ENCODE results near the gene SEC23IP. TPM values are rescaled to one million over a fixed set of nuclear protein-coding genes. Genes with fewer than 3 reads are reported as not detected.
A peak's percentile ranks its signal among the peaks of the same experiment; 100 is the strongest.
"Not testable (repeated sequence)": the region's sequence is repeated elsewhere in the genome, so short reads cannot be mapped to it uniquely, and the experiment has no call there.

SEC23IP gene
- total RNA-seq, 1 donor from 2014 or later = 72.9 TPM

GRCh38 chr10:119860866-119861607, 31.5 kb upstream of the SEC23IP start:
- no peaks in the 10 kb centered on the region for H3K27me3 Mint-ChIP-seq
- DNase-seq (ENCODE audit: extremely low spot score, unreplicated experiment) = no peak
- H3K4me3 Mint-ChIP-seq = no peak overlapping the region
- no peak for TF ChIP-seq CTCF (conservative IDR thresholded peaks at IDR 0.05)
- H3K27ac Mint-ChIP-seq = no peak overlapping the region
- H3K9me3 Mint-ChIP-seq = peaks cover 3% of the 10 kb centered on the region
- H3K36me3 Mint-ChIP-seq = peaks cover 29% of the 10 kb centered on the region
- peaks cover 8% of the 10 kb centered on the region for H3K4me1 Mint-ChIP-seq (ENCODE audit: unreplicated experiment)

GRCh38 chr10:119862524-119862923, 30.0 kb upstream of the SEC23IP start:
- TF ChIP-seq CTCF (conservative IDR thresholded peaks at IDR 0.05) = no peak
- Mint-ChIP-seq H3K27me3 (no peaks in the 10 kb centered on the region), H3K36me3 (peaks cover 26% of the 10 kb centered on the region), H3K9me3 (peaks cover 4% of the 10 kb centered on the region), H3K4me3 (no peak overlapping the region), H3K4me1 (ENCODE audit: unreplicated experiment) (peaks cover 8% of the 10 kb centered on the region), H3K27ac (no peak overlapping the region)
- DNase-seq (ENCODE audit: extremely low spot score, unreplicated experiment) = no peak

- TF ChIP-seq CTCF (conservative IDR thresholded peaks at IDR 0.05) = no peak
- H3K27ac Mint-ChIP-seq = no peak overlapping the region
- peaks cover 15% of the 10 kb centered on the region for H3K4me1 Mint-ChIP-seq (ENCODE audit: unreplicated experiment)
- H3K9me3 Mint-ChIP-seq = peaks cover 4% of the 10 kb centered on the region
- H3K36me3 Mint-ChIP-seq = peaks cover 29% of the 10 kb centered on the region
- DNase-seq (ENCODE audit: extremely low spot score, unreplicated experiment) = no peak
- no peak overlapping the region for H3K4me3 Mint-ChIP-seq
- H3K27me3 Mint-ChIP-seq = no peaks in the 10 kb centered on the region
These were observed 28.5 kb upstream of the SEC23IP start for GRCh38 chr10:119863951-119864565.

GRCh38 chr10:119865699-119866240, 26.8 kb upstream of the SEC23IP start:
- Mint-ChIP-seq H3K4me1 (ENCODE audit: unreplicated experiment) (peaks cover 22% of the 10 kb centered on the region), H3K36me3 (peaks cover 26% of the 10 kb centered on the region), H3K27me3 (no peaks in the 10 kb centered on the region), H3K27ac (peak overlapping the region; percentile 6), H3K9me3 (peaks cover 4% of the 10 kb centered on the region), H3K4me3 (no peak overlapping the region)
- no peak for DNase-seq (ENCODE audit: extremely low spot score, unreplicated experiment)
- no peak for TF ChIP-seq CTCF (conservative IDR thresholded peaks at IDR 0.05)

- peaks cover 4% of the 10 kb centered on the region for H3K9me3 Mint-ChIP-seq
- no peak overlapping the region for H3K27ac Mint-ChIP-seq
- no peak for DNase-seq (ENCODE audit: extremely low spot score, unreplicated experiment)
- peaks cover 27% of the 10 kb centered on the region for H3K4me1 Mint-ChIP-seq (ENCODE audit: unreplicated experiment)
- no peak for TF ChIP-seq CTCF (conservative IDR thresholded peaks at IDR 0.05)
- H3K27me3 Mint-ChIP-seq = no peaks in the 10 kb centered on the region
- H3K4me3 Mint-ChIP-seq = no peak overlapping the region
- H3K36me3 Mint-ChIP-seq = peaks cover 26% of the 10 kb centered on the region
These were observed 25.2 kb upstream of the SEC23IP start for GRCh38 chr10:119867317-119867716.

GRCh38 chr10:119869398-119869797, 23.1 kb upstream of the SEC23IP start:
- H3K9me3 Mint-ChIP-seq; DNase-seq (ENCODE audit: extremely low spot score, unreplicated experiment); H3K27me3 Mint-ChIP-seq; H3K27ac Mint-ChIP-seq: not testable (repeated sequence)
- Mint-ChIP-seq H3K4me1 (ENCODE audit: unreplicated experiment) (peaks cover 28% of the 10 kb centered on the region), H3K4me3 (peak overlapping the region; percentile 60), H3K36me3 (peaks cover 19% of the 10 kb centered on the region)

Data from type B pancreatic cell (in vitro differentiated cells).